HL-60/S4 (cell line): Measurements from ENCODE around the gene CPPED1.

Experiments
- in situ Hi-C: fragments of 300-500 bp; cut with MboI; formaldehyde crosslinking; loops from 2 replicates; pipeline ENCODE4 v1.14.3; 2022; ENCODE audit warnings: low sequenced_read_pairs

Gene CPPED1

GRCh38 chr16:12613131-12613991 lies 190.3 kb downstream of the CPPED1 start:
- in situ Hi-C loops, result no loop called here

- in situ Hi-C loops, result no loop called here
Observed at GRCh38 chr16:12612598-12613101, 191.0 kb downstream of the CPPED1 start.

- in situ Hi-C loops, result no loop called here
Observed at GRCh38 chr16:12611916-12612597, 191.6 kb downstream of the CPPED1 start.

GRCh38 chr16:12611006-12611477 lies 192.6 kb downstream of the CPPED1 start:
- in situ Hi-C loops, result no loop called here

GRCh38 chr16:12609937-12610699 lies 193.6 kb downstream of the CPPED1 start:
- in situ Hi-C loops, result no loop called here
